NCI-H1436 (cell line): ENCODE results near the gene ELOVL5.
"Not testable (repeated sequence)": the region's sequence is repeated elsewhere in the genome, so short reads cannot be mapped to it uniquely, and the experiment has no call there.

Experiments
- DNase-seq: peaks from one replicate; lab custom pipeline; 2025; lab: John Stamatoyannopoulos, UW

The ELOVL5 gene

DNA sequence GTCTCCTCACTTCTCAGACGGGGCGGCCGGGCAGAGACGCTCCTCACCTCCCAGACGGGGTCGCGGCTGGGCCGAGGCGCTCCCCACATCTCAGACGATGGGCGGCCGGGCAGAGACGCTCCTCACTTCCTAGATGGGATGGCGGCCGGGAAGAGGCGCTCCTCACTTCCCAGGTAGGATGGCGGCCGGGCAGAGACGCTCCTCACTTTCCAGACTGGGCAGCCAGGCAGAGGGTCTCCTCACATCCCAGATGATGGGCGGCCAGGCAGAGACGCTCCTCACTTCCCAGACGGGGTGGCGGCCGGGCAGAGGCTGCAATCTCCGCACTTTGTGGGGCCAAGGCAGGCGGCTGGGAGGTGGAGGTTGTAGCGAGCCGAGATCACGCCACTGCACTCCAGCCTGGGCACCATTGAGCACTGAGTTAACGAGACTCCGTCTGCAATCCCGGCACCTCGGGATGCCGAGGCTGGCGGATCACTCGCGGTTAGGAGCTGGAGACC, 43.2 kb downstream of the ELOVL5 start:
- not testable (repeated sequence) for DNase-seq

GRCh38 chr6:53304953-53305352, 43.8 kb downstream of the ELOVL5 start:
- DNase-seq, result not testable (repeated sequence)

DNA sequence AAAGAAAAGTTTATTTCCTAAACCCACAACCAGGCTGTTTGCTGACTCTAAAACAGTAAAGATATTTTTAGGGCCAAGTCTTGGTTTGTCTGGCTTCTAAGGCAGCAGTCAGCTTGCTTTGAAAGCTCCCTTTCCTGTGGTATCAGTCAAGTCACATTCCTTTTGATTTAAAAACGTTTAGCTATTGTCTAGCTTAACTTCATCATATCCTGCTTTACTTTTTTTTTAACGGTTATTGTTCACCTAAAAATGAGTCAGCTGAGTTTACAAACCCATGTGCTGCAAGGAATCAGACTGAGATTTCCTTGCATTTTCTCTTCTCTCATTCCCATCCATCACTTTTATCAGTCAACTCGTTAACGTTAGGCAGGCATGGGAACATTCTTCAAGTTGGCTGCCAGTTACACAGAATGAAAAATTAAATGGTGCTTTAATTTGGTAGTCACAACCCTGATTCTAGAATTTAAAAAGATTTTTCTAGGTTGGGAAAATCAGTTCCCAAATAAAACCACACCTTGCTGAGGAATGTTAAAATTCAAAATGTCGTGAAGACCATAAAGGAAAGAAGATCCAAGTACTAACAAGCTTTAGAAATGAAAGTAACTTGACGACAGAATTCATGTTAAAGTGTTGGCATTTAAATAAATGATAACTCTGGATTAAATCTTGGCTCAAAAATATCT, 45.9 kb downstream of the ELOVL5 start:
- DNase-seq, result no peak

- no peak for DNase-seq
These were observed 46.8 kb downstream of the ELOVL5 start for GRCh38 chr6:53301801-53302537.

DNA sequence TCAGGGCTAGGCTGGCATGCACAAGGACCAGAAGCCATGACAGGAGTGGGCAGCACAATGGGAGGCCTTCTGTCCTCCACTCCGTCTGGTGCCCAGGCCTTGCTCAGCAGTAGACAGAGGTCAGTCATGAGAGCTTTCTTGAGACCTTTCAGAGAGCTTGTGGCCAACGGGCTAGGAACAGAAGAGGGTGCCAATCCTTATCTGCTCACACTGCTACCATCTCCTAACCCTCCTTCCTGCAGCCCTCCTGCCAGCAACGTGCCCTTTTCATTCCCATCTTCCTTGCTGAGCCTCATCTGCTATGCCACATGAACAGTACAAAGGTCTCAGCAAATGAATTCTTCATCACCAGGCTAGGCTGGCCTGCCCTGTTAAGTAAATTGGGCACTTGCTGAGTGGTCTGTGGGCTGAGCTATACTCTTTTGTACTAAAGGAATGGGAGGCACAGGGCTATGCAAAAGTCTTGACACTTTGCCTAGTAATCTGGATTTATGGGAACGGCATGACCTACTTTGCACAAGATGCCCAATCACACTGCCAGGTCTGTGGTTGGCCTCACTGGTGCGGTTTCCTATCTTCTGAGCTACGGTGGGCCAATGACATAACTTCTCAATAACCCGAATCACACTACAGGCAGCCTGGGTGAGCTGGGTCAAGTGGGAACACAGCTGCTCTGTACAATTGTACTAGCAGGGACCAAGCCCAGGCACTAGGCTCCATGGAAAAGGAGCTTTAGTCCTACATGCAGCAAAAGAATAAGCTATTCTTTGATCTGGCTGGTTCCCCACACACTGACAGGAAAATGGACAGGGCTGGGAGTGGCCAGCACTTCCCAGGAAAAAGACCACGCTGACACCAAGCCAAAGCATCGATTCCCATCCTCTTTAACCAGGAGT, 47.8 kb downstream of the ELOVL5 start:
- no peak for DNase-seq

- DNase-seq, result no peak
These were observed 49.3 kb downstream of the ELOVL5 start for GRCh38 chr6:53299331-53300005.

- DNase-seq, result no peak
These were observed 51.7 kb downstream of the ELOVL5 start for GRCh38 chr6:53297004-53297403.

GRCh38 chr6:53295176-53295575, 53.6 kb downstream of the ELOVL5 start:
- no peak for DNase-seq

GRCh38 chr6:53294611-53295010, 54.1 kb downstream of the ELOVL5 start:
- no peak for DNase-seq

DNA sequence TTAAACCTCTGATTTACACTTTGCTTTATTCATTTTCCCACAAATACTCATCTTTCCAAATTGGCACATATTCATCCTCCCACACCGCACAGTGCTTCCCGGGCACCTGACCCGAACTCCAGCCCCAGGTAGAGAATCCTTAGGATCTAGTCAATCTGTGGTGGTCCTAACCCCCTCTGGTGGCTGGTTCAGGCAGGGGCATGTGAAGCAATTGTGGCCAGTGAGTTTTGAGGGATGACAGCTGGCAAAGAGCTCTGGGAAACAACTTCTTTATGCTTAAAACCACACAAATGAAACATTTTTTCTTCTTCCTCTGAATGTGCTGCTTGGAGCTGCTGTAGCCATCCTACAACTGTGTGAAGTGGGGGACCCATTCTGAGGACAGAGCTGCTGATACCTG, 54.7 kb downstream of the ELOVL5 start:
- DNase-seq, result no peak

DNA sequence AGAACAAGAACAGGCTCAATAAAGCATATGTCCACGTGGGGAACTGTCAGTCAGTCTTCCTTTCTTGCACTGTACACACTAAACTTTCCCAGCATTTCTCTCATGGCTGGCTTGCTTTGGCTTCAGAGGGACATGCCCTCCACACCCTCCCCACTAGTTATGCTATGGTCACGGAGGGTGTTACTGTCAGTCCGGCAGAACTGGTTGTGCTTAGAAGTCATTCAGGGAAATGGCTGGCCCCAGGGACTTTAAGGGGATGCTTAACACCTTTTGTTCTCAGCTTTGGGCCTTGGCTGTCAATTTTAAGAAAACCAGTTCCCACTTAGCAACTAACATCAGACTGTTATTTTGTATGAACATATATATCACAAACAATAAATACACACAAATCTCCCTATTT, 55.1 kb downstream of the ELOVL5 start:
- DNase-seq, result no peak

DNA sequence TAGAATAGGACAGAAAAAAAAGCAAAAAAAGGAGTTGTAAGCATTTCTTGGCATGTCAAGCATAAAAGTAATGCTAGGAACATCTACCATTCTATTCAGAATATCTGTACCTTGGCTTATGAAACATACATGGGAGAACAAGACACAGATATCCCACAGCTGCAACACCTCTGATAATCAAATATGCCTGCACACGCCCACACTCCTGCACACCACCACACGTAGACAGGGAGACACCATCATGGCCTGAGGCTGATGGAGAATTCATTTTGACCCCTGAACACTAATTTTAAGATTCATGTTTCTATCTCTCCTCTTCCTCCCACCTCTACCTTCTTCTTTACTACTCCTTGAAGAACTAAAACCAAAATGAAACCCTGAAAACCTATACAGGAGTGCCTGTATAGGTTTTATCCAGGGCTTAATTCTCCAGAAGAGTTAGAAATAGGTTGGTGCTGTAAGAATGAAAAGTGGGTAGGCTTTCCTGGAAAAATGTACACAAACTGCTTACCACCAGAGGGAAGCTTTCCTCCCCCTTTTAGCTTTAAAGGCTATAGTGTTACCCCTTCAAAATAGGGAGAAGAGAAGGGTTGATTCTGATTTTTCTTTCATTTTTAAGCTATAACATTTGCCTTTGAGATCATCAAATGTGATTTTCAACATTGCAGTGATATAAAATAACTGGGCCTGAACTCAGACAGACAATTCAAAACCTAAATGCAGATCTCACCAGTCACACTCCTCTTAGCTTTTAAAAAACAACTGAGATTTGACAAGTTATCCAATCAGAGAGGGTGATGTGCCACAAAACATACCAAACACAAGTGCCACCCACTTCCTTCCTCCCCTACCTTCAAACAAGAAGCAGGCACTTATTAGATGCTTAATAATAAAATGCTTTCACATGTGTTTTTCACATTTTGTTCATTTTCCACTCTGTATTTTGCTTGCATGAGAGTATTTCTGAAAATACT, 57.9 kb downstream of the ELOVL5 start:
- no peak for DNase-seq

GRCh38 chr6:53287336-53288225, 61.2 kb downstream of the ELOVL5 start:
- DNase-seq, result no peak

DNA sequence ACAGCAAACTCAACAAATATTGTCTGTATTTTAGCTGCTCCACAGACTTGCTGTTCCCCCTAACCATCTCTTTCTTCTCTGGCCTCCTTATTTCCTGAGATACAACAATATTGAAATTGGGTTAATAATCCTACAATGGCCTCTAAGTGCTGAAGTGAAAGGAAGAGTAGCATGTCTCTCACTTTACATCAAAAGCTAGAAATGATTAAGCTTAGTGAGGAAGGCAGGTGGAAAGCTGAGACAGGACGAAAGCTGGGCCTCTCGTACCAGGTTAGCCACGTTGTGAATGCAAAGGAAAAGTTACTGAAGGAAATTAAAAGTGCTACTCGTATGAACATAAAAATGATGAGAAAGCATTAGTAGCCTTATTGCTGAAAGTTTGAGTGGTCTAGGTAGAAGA, 63.8 kb downstream of the ELOVL5 start:
- no peak for DNase-seq

DNA sequence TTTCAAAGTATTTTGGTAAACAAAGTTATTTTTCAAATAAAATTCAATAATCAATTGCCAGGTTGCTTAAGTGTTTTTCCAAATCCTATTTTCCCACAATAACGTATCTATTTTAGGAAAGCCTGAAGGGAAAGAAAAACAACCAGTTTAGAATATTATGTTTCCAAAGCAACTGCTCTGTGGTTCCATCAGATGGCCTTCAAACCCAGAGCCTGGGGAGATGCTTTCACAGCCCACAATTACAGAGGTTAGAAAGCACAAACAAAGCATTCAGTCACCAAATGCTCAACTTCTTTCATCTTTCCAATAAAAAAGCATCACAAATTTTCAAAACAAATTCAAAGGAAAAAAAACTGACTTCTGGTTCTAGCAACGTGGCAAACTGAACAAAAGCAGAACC, 66.0 kb downstream of the ELOVL5 start:
- DNase-seq, result no peak

- no peak for DNase-seq
These were observed 66.5 kb downstream of the ELOVL5 start for GRCh38 chr6:53282234-53282633.

DNA sequence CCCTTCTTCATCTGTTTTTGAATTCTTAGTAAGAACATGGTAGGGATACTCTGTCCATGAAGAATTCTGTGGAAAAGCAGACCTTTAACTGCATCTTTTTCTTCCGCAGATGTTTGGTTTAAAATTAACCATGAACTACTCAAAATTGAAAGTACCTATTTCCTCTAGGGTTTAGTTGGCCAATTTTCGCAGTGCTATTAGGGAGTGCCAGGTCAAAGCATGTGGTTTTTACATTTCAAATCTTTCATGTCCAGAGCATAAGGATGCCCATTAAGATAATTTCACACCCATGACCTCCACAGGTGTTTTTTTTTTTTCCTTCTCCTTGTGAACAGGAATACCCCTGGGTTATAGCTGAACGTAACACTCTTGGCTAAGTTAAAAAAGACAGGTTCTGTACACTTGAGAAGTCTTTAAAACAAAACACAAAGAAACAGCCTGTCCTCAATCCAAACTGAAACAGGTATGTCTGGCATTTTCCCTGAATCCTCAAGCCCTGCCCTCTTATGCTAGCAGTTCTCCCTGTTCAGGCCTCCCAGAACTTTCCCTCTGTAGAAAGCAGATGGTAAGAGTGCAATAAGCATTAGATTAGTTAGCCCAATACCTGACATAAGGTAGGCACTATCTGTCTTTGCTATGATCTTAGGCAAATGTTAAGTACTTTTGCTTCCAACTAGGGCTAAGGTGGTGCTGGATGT, 67.1 kb downstream of the ELOVL5 start:
- DNase-seq, result no peak

GRCh38 chr6:53280207-53280606, 68.5 kb downstream of the ELOVL5 start:
- DNase-seq, result no peak

DNA sequence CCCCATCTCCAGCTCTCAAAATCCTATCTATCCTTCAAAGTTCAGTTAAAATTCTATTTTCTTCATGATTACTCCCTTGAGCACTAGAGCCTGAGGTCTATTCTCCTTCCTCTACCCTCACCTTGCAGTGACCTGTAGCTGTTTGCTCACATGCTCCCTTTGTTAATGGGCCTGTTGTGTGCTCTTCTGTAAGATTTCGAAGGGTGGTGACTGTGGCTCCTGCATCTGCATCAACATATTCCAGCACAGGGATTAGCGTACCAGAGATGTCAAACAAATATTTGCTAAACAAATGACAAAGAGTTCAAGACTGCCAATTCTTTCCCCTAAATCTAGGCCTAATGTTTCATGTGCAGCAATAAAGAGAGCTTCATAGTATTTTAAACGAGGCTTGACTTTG, 69.5 kb downstream of the ELOVL5 start:
- no peak for DNase-seq
